CD14-positive monocyte (primary cell): ENCODE results near the gene TMEM271. TPM values are rescaled to one million over a fixed set of nuclear protein-coding genes. Genes with fewer than 3 reads are reported as not detected.

ENCODE experiments used
- DNase-seq, 3 donors: peaks; one replicate each; pipeline ENCODE4 v3.0.0-alpha.2; 2011 to 2022
- H2AFZ ChIP-seq: 2 replicates; pipeline ENCODE4 v1.6.0; 2012; ENCODE audit warnings: mild to moderate bottlenecking, low read depth, low read length, inconsistent platforms; ENCODE audit not compliant: insufficient read depth, poor library complexity, severe bottlenecking
- H3K27ac ChIP-seq, 2 donors: 1 replicate in 1 of 2; 2 replicates in 1 of 2; pipeline ENCODE4 v1.5.1; 2012 to 2013; ENCODE audit warnings: low read length in 2 of 2, control low read depth in 1 of 2, inconsistent platforms in 1 of 2, low read depth in 1 of 2, mild to moderate bottlenecking in 1 of 2
- H3K27me3 ChIP-seq, 2 donors: one replicate each; pipeline versions ENCODE4 v1.6.0 to v1.6.1; 2011 to 2013; ENCODE audit warnings: low read length in 2 of 2; ENCODE audit not compliant: control insufficient read depth in 2 of 2, insufficient read depth in 2 of 2
- H3K36me3 ChIP-seq, 2 donors: replicated peaks in 1 of 2; 1 replicate in 1 of 2; 2 replicates in 1 of 2; pipeline versions ENCODE4 v1.5.1 to v1.6.1; 2012 to 2013; ENCODE audit warnings: low read length in 2 of 2, control low read depth in 1 of 2, inconsistent platforms in 1 of 2, mild to moderate bottlenecking in 1 of 2; ENCODE audit not compliant: insufficient read depth in 2 of 2, control insufficient read depth in 1 of 2
- H3K4me1 ChIP-seq, 2 donors: 1 replicate in 1 of 2; 2 replicates in 1 of 2; pipeline versions ENCODE4 v1.5.1 to v1.6.1; 2012 to 2013; ENCODE audit warnings: low read length in 2 of 2, control low read depth in 1 of 2, inconsistent platforms in 1 of 2, mild to moderate bottlenecking in 1 of 2, moderate library complexity in 1 of 2; ENCODE audit not compliant: insufficient read depth in 2 of 2, control insufficient read depth in 1 of 2
- H3K4me2 ChIP-seq: replicated peaks from 2 replicates; pipeline ENCODE3; 2012; ENCODE audit warnings: low read length, moderate library complexity, mild to moderate bottlenecking; ENCODE audit not compliant: poor library complexity, severe bottlenecking; ENCODE audit errors: extremely low read depth
- H3K4me3 ChIP-seq, 3 experiments: fragments of 200-600 bp in 1 of 3; sonication (generic) in 1 of 3; replicated peaks in 1 of 3; 1 replicate in 2 of 3; 2 replicates in 1 of 3; pipeline ENCODE4 v1.5.1; 2011 to 2013; ENCODE audit warnings: low read length in 3 of 3, mild to moderate bottlenecking in 3 of 3, control low read depth in 2 of 3, low read depth in 2 of 3, inconsistent platforms in 1 of 3, moderate library complexity in 1 of 3
- H3K79me2 ChIP-seq: 2 replicates; pipeline ENCODE4 v1.6.0; 2012; ENCODE audit warnings: mild to moderate bottlenecking, control low read depth, inconsistent platforms, low read length, moderate library complexity; ENCODE audit not compliant: insufficient read depth
- H3K9ac ChIP-seq: 2 replicates; pipeline ENCODE4 v1.6.0; 2017; ENCODE audit warnings: low read length, mild to moderate bottlenecking; ENCODE audit not compliant: insufficient read depth, poor library complexity, severe bottlenecking
- H3K9me3 ChIP-seq, 2 donors: replicated peaks in 1 of 2; 1 replicate in 1 of 2; 2 replicates in 1 of 2; pipeline versions ENCODE4 v1.5.1 to v1.6.1; 2012 to 2013; ENCODE audit warnings: low read length in 2 of 2, control low read depth in 1 of 2; ENCODE audit not compliant: control insufficient read depth in 1 of 2, insufficient read depth in 1 of 2
- H4K20me1 ChIP-seq: 2 replicates; pipeline ENCODE4 v1.6.0; 2012; ENCODE audit warnings: mild to moderate bottlenecking, low read length, control low read depth, moderate library complexity; ENCODE audit not compliant: insufficient read depth
- H3K27ac Mint-ChIP-seq, 7 donors: one replicate each; pipeline ENCODE4 v1.8.0; 2020; ENCODE audit warnings: mild to moderate bottlenecking in 7 of 7, mixed read lengths in 7 of 7, moderate library complexity in 6 of 7, inconsistent platforms in 2 of 7
- H3K27me3 Mint-ChIP-seq, 3 donors: one replicate each; pipeline ENCODE4 v1.8.0; 2021 to 2022; ENCODE audit warnings: low read depth in 3 of 3, mild to moderate bottlenecking in 3 of 3, mixed read lengths in 3 of 3, moderate library complexity in 3 of 3, inconsistent platforms in 1 of 3
- H3K36me3 Mint-ChIP-seq, 2 donors: one replicate each; pipeline ENCODE4 v1.8.0; 2020; ENCODE audit warnings: mixed read lengths in 2 of 2, inconsistent platforms in 1 of 2, mild to moderate bottlenecking in 1 of 2
- H3K4me1 Mint-ChIP-seq: one replicate; pipeline ENCODE4 v1.8.0; 2020; ENCODE audit warnings: mild to moderate bottlenecking, mixed read lengths
- H3K4me3 Mint-ChIP-seq, 2 donors: one replicate each; pipeline ENCODE4 v1.8.0; 2020; ENCODE audit warnings: mild to moderate bottlenecking in 2 of 2, mixed read lengths in 2 of 2, moderate library complexity in 1 of 2
- H3K9me3 Mint-ChIP-seq, 7 donors: one replicate each; pipeline ENCODE4 v1.8.0; 2020 to 2022; ENCODE audit warnings: mixed read lengths in 7 of 7, mild to moderate bottlenecking in 6 of 7, moderate library complexity in 6 of 7, inconsistent platforms in 2 of 7
- CTCF ChIP-seq: fragments of 200-600 bp; IDR thresholded peaks from one replicate; pipeline ENCODE4 v1.8.0; 2022; ENCODE audit warnings: antibody characterized with exemption, mild to moderate bottlenecking
- WGBS: methylation state at CpG from one replicate; pipeline ENCODE4 v1.1.5; 2013; ENCODE audit warnings: missing lambda C conversion rate; ENCODE audit not compliant: insufficient coverage; 5-methylcytosine and 5-hydroxymethylcytosine counted together
- intact Hi-C, 2 donors: fragments of 100-400 bp; cut with micrococcal nuclease; formaldehyde crosslinking; loops; one replicate each; pipeline versions ENCODE4 v1.15.0 to v1.15.1; 2023
- polyA plus RNA-seq, 3 donors: library from polyadenylated mRNA; depleted of rRNA in 1 of 3; unstranded in 2 of 3; stranded (reverse) in 1 of 3; fragments of 300-500 nt in 2 of 3; fragments of >200 nt in 1 of 3; fragmentation: Illumina TruSeq in 2 of 3; gene quantifications; 1 replicate in 2 of 3; 2 replicates in 1 of 3; pipeline ENCODE4 v1.2.3, GENCODE V29; 2012 to 2021

The TMEM271 gene
- polyA plus RNA-seq, 3 donors = not detected

GRCh38 chr4:572594-572993, 3.5 kb downstream of the TMEM271 start:
- Histone ChIP-seq H3K27ac (no peak overlapping the region), H3K4me1 (no peaks in the 10 kb centered on the region), H3K27me3 (peaks cover 13 to 36% of the 10 kb centered on the region in 2 donors), H3K4me3 (no peak overlapping the region), H3K79me2 (no peaks in the 10 kb centered on the region), H4K20me1 (no peaks in the 10 kb centered on the region), H2AFZ (no peak overlapping the region), H3K36me3 (no peaks in the 10 kb centered on the region), H3K4me2 (no peak overlapping the region), H3K9me3 (peaks cover 6 to 12% of the 10 kb centered on the region in 2 donors), H3K9ac (no peak overlapping the region)
- H3K27ac Mint-ChIP-seq = no peak overlapping the region
- intact Hi-C loops = no loop called here
- H3K27me3 Mint-ChIP-seq = peaks cover 31 to 42% (median 41%) of the 10 kb centered on the region in 3 donors
- peaks cover 0 to 3% of the 10 kb centered on the region in 2 donors for H3K36me3 Mint-ChIP-seq
- H3K4me1 Mint-ChIP-seq = peaks cover 5% of the 10 kb centered on the region
- peaks cover 6 to 18% (median 14%) of the 10 kb centered on the region in 7 donors for H3K9me3 Mint-ChIP-seq
- WGBS = 90% methylated on average over 3 of the region's 6 CpGs
- no peak for TF ChIP-seq CTCF
- no peak overlapping the region for H3K4me3 Mint-ChIP-seq
- no peak for DNase-seq

- H3K27me3 Mint-ChIP-seq = peaks cover 26 to 36% (median 35%) of the 10 kb centered on the region in 3 donors
- WGBS = 94% methylated on average over 25 of the region's 29 CpGs
- no peak for DNase-seq
These were observed 4.1 kb downstream of the TMEM271 start for GRCh38 chr4:571838-572572.

More at GRCh38 chr4:571838-572572, 4.1 kb downstream of the TMEM271 start:
- no peak overlapping the region for H3K4me3 ChIP-seq
- H3K9me3 Mint-ChIP-seq = peaks cover 6 to 15% (median 11%) of the 10 kb centered on the region in 7 donors
- H3K4me2 ChIP-seq = no peak overlapping the region
- H3K4me1 ChIP-seq = no peaks in the 10 kb centered on the region
- intact Hi-C loops = no loop called here
- peaks cover 6 to 10% of the 10 kb centered on the region in 2 donors for H3K9me3 ChIP-seq
- H3K36me3 Mint-ChIP-seq = peaks cover 0 to 2% of the 10 kb centered on the region in 2 donors
- no peak for TF ChIP-seq CTCF
- peaks cover 2% of the 10 kb centered on the region for H3K4me1 Mint-ChIP-seq
- peak overlapping the region in 1 of 7 donors; percentile 5 for H3K27ac Mint-ChIP-seq
- H2AFZ ChIP-seq = no peak overlapping the region
- H4K20me1 ChIP-seq = no peaks in the 10 kb centered on the region
- peak overlapping the region in 1 of 2 donors; percentile 28 for H3K4me3 Mint-ChIP-seq
- no peaks in the 10 kb centered on the region for H3K79me2 ChIP-seq
- no peak overlapping the region for H3K27ac ChIP-seq
- H3K36me3 ChIP-seq = no peaks in the 10 kb centered on the region
- H3K27me3 ChIP-seq = peaks cover 8 to 30% of the 10 kb centered on the region in 2 donors
- H3K9ac ChIP-seq = no peak overlapping the region
